ENCODE data around the gene POLR2A.

POLR2A gene

GRCh38 chr17:7484067-7484918 lies at the start of gene POLR2A:
POLR2A (plus strand) TSS chr17:7484366.
- TF ChIP-seq POLR2AphosphoS5 (IDR thresholded peaks at IDR 0.05; ENCODE audit: borderline replicate concordance, low read depth, low read length): peak; percentile 99
- no peak for TF ChIP-seq FOXP2 (optimal IDR thresholded peaks at IDR 0.05; ENCODE audit: control extremely low read depth, extremely low read length, insufficient read depth)
- peak within 1 kb of the TSS; percentile 100 for H3K4me3 ChIP-seq

GRCh38 chr17:7435676-7436555 lies 48.2 kb upstream of the POLR2A start:
- Histone ChIP-seq H3K9ac (ENCODE audit: insufficient read length) (peak overlapping the region; percentile 67), H3K9me3 (ENCODE audit: low read depth, low read length) (no peaks in the 10 kb centered on the region), H3K4me3 (peak overlapping the region; percentile 93), H3K27ac (peak overlapping the region; percentile 67), H3K36me3 (ENCODE audit: insufficient read depth, low read length) (no peaks in the 10 kb centered on the region)
- no peak for DNase-seq (ENCODE audit: low read depth, low spot score)
- peak; percentile 9; the same call in 1 of the 2 replicates for TF ChIP-seq POLR2AphosphoS5 (IDR thresholded peaks at IDR 0.05; ENCODE audit: borderline replicate concordance, low read depth, low read length)
- TF ChIP-seq FOXP2 (optimal IDR thresholded peaks at IDR 0.05; ENCODE audit: control extremely low read depth, extremely low read length, insufficient read depth): no peak
- TF ChIP-seq EZH2 (IDR thresholded peaks at IDR 0.05): no peak

More at GRCh38 chr17:7484067-7484918, at the start of gene POLR2A:
- peaks cover 17% of the 10 kb centered on the region for H3K36me3 ChIP-seq (ENCODE audit: insufficient read depth, low read length)
- H3K9me3 ChIP-seq (ENCODE audit: low read depth, low read length): no peaks in the 10 kb centered on the region
- peak within 1 kb of the TSS; percentile 100 for H3K9ac ChIP-seq (ENCODE audit: insufficient read length)
- peak; percentile 58 for DNase-seq (ENCODE audit: low read depth, low spot score)
- peak within 1 kb of the TSS; percentile 99 for H3K27ac ChIP-seq

GRCh38 chr17:7436556-7437368 lies 47.4 kb upstream of the POLR2A start:
- Histone ChIP-seq H3K9me3 (ENCODE audit: low read depth, low read length) (no peaks in the 10 kb centered on the region), H3K9ac (ENCODE audit: insufficient read length) (peak overlapping the region; percentile 67), H3K4me3 (peak overlapping the region; percentile 93), H3K36me3 (ENCODE audit: insufficient read depth, low read length) (no peaks in the 10 kb centered on the region), H3K27ac (peak overlapping the region; percentile 67)
- TF ChIP-seq FOXP2 (optimal IDR thresholded peaks at IDR 0.05; ENCODE audit: control extremely low read depth, extremely low read length, insufficient read depth) (no peak), POLR2AphosphoS5 (IDR thresholded peaks at IDR 0.05; ENCODE audit: borderline replicate concordance, low read depth, low read length) (peak; percentile 29; the same call in 1 of the 2 replicates)
- no peak for DNase-seq (ENCODE audit: low read depth, low spot score)

DNA sequence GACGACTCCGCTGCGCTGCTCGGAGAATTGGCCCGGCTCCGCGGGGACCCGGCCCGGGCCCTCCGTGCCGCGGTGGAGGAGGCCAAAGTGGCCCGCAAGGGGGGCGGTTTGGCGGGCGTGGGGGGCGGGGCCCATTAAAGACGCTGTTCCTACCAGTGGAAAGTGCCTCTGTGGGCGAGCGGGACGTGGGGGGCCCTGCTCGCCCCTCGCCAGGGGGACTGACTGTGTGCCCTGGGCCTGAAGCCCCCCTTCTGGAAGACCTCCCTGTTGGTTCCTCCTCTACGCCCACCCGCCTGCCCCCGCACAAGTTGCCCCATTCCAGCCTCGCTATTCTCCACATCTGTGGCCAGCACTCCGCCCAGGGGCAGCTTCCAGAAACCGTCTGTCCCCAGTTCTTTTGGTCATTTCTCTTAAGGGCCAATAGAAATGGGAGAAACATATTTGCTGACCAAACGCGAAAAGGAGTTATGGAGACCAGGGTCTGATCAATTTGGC lies 46.8 kb upstream of the POLR2A start:
- Histone ChIP-seq H3K9me3 (ENCODE audit: low read depth, low read length) (no peaks in the 10 kb centered on the region), H3K36me3 (ENCODE audit: insufficient read depth, low read length) (no peaks in the 10 kb centered on the region), H3K4me3 (peak overlapping the region; percentile 93), H3K9ac (ENCODE audit: insufficient read length) (peak overlapping the region; percentile 67), H3K27ac (no peak overlapping the region)
- no peak for TF ChIP-seq EZH2 (IDR thresholded peaks at IDR 0.05)
- no peak for TF ChIP-seq FOXP2 (optimal IDR thresholded peaks at IDR 0.05; ENCODE audit: control extremely low read depth, extremely low read length, insufficient read depth)
- no peak for TF ChIP-seq POLR2AphosphoS5 (IDR thresholded peaks at IDR 0.05; ENCODE audit: borderline replicate concordance, low read depth, low read length)
- DNase-seq (ENCODE audit: low read depth, low spot score): no peak

DNA sequence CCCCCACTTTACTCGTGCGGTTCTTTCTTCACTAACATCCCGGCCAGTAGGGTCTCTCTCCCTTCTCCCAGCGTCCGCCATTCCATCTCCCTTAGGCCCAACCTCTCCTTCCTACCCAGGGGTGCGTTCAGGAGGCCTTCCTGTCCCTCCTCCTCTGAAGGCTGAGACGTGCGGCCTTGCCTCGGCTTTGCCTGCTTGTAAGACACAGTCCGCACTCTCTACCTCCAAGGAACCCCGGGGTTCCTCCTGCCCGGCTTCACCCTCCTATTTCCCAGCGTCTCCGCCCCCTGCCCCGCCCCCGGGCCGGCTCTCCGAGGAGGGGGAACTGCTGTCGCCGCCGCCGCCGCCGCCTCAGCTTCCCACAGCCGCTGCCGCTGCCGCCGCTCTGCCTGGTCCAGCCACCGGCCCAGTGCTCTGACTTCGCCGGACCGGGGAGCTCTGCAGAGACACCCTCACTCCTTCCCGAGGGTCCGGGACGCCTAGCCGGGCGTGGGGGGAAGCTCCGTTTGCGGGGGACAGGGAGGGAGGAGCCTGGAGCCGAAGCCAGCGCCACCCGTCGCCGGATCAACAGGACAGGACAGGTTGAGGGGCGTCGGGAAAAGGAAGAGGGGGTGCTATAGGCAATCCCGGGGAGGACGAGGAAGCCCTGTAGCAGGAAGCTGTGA lies 46.1 kb upstream of the POLR2A start:
- peak overlapping the region; percentile 93 for H3K4me3 ChIP-seq

DNA sequence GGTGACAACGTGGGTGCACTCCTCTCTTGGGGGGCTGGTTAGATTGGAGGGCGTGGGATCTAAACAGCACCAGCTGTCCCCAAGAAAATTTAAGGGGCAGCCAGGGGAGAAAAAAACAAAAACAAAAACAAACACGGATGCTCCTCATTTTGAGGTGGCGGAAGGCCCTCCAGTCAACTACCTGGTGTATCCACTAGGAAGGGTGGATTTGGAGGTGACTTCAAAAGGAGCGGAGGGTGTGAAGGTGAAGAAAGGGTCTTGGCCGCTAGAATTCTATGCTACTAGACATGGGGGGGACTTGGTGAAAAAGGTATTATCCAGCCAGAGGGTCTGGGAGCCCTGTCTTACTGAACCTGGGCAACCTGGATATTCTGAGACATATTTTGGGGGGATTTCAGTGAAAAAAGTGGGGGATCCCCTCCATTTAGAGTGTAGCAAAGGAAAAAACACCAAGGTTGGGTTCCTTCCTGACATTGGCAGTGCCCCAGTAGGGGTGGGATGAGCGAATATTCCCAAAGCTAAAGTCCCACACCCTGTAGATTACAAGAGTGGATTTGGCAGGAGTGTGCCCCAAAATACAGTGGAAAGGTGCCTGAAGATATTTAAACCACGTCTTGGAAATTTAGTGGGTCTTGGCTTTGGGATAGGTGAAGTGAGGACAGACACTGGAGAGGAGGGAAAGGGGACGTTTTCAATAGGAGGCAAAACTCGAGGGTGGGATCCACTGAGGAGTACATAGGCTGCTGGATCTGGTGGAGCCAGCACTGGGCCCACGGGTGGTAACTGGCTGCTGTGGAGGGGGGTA lies 45.3 kb upstream of the POLR2A start:
- H3K4me3 ChIP-seq: peak overlapping the region; percentile 93
- H3K9me3 ChIP-seq (ENCODE audit: low read depth, low read length): no peaks in the 10 kb centered on the region
- no peak for DNase-seq (ENCODE audit: low read depth, low spot score)
- TF ChIP-seq POLR2AphosphoS5 (IDR thresholded peaks at IDR 0.05; ENCODE audit: borderline replicate concordance, low read depth, low read length) (no peak), FOXP2 (optimal IDR thresholded peaks at IDR 0.05; ENCODE audit: control extremely low read depth, extremely low read length, insufficient read depth) (no peak), EZH2 (IDR thresholded peaks at IDR 0.05) (no peak)
- no peak overlapping the region for H3K27ac ChIP-seq
- no peaks in the 10 kb centered on the region for H3K36me3 ChIP-seq (ENCODE audit: insufficient read depth, low read length)
- peak overlapping the region; percentile 90 for H3K9ac ChIP-seq (ENCODE audit: insufficient read length)

More for the DNA sequence above, 46.1 kb upstream of the POLR2A start:
- Histone ChIP-seq H3K36me3 (ENCODE audit: insufficient read depth, low read length) (no peaks in the 10 kb centered on the region), H3K9me3 (ENCODE audit: low read depth, low read length) (no peaks in the 10 kb centered on the region), H3K27ac (no peak overlapping the region), H3K9ac (ENCODE audit: insufficient read length) (peak overlapping the region; percentile 70)
- DNase-seq (ENCODE audit: low read depth, low spot score): no peak
- TF ChIP-seq FOXP2 (optimal IDR thresholded peaks at IDR 0.05; ENCODE audit: control extremely low read depth, extremely low read length, insufficient read depth) (no peak), POLR2AphosphoS5 (IDR thresholded peaks at IDR 0.05; ENCODE audit: borderline replicate concordance, low read depth, low read length) (peak; percentile 42; the same call in 1 of the 2 replicates)

Measured in SK-N-MC (cell line).